NCI-H345 treated with DMSO at 0.1 percent for 48 hours (cell line): ENCODE data around the gene CX3CL1.
"Not testable (repeated sequence)": the region's sequence is repeated elsewhere in the genome, so short reads cannot be mapped to it uniquely, and the experiment has no call there.

Experiments
- DNase-seq: peaks from one replicate; lab custom pipeline; 2025; ENCODE audit not compliant: unreplicated experiment; lab: John Stamatoyannopoulos, UW

CX3CL1 gene

GRCh38 chr16:57381791-57382534, 9.7 kb downstream of the CX3CL1 start:
- no peak for DNase-seq

- no peak for DNase-seq
These were observed 10.4 kb downstream of the CX3CL1 start for GRCh38 chr16:57382535-57383275.

- no peak for DNase-seq
These were observed 11.3 kb downstream of the CX3CL1 start for GRCh38 chr16:57383276-57384247.

- no peak for DNase-seq
These were observed 12.2 kb downstream of the CX3CL1 start for GRCh38 chr16:57384248-57385070.

- no peak for DNase-seq
These were observed 12.8 kb downstream of the CX3CL1 start for GRCh38 chr16:57385083-57385482.

- no peak for DNase-seq
These were observed 14.2 kb downstream of the CX3CL1 start for GRCh38 chr16:57386381-57386951.

- DNase-seq, result no peak
These were observed 15.5 kb downstream of the CX3CL1 start for GRCh38 chr16:57387598-57388354.

- DNase-seq, result no peak
These were observed 16.2 kb downstream of the CX3CL1 start for GRCh38 chr16:57388359-57389086.

GRCh38 chr16:57389087-57389468, 16.8 kb downstream of the CX3CL1 start:
- DNase-seq, result no peak

GRCh38 chr16:57390636-57391295, 18.5 kb downstream of the CX3CL1 start:
- no peak for DNase-seq

GRCh38 chr16:57391300-57391699, 19.0 kb downstream of the CX3CL1 start:
- DNase-seq, result no peak

- DNase-seq, result no peak
These were observed 19.4 kb downstream of the CX3CL1 start for GRCh38 chr16:57391708-57392107.

- DNase-seq, result no peak
These were observed 20.4 kb downstream of the CX3CL1 start for GRCh38 chr16:57392694-57393093.

GRCh38 chr16:57394444-57394843, 22.2 kb downstream of the CX3CL1 start:
- DNase-seq, result no peak

GRCh38 chr16:57395026-57395425, 22.7 kb downstream of the CX3CL1 start:
- DNase-seq, result no peak

GRCh38 chr16:57396786-57397185, 24.5 kb downstream of the CX3CL1 start:
- DNase-seq, result no peak

- not testable (repeated sequence) for DNase-seq
These were observed 25.2 kb downstream of the CX3CL1 start for GRCh38 chr16:57397493-57397892.

GRCh38 chr16:57401943-57402640, 29.8 kb downstream of the CX3CL1 start:
- DNase-seq, result no peak
